Measurements from ENCODE around the gene UNCX.
"Not testable (repeated sequence)": the region's sequence is repeated elsewhere in the genome, so short reads cannot be mapped to it uniquely, and the experiment has no call there.

GRCh38 chr7:1272136-1272535 is 39.5 kb downstream of the UNCX start:
- not testable (repeated sequence) for TF ChIP-seq EZH2phosphoT487 (IDR thresholded peaks at IDR 0.05; ENCODE audit: low read depth, severe bottlenecking, unreplicated experiment); CTCF (IDR thresholded peaks at IDR 0.05; ENCODE audit: poor library complexity); EZH2 (IDR thresholded peaks at IDR 0.05; ENCODE audit: borderline replicate concordance)

Measured in hepatocyte (in vitro differentiated cells).